Measurements from ENCODE around the gene WNT1.
A peak's percentile ranks its signal among the peaks of the same experiment; 100 is the strongest.

The WNT1 gene

GRCh38 chr12:48966177-48966895 lies 11.8 kb upstream of the WNT1 start:
- no peak overlapping the region for H3K4me3 ChIP-seq (ENCODE audit: low read depth, low read length)
- TF ChIP-seq, protein P1, sequence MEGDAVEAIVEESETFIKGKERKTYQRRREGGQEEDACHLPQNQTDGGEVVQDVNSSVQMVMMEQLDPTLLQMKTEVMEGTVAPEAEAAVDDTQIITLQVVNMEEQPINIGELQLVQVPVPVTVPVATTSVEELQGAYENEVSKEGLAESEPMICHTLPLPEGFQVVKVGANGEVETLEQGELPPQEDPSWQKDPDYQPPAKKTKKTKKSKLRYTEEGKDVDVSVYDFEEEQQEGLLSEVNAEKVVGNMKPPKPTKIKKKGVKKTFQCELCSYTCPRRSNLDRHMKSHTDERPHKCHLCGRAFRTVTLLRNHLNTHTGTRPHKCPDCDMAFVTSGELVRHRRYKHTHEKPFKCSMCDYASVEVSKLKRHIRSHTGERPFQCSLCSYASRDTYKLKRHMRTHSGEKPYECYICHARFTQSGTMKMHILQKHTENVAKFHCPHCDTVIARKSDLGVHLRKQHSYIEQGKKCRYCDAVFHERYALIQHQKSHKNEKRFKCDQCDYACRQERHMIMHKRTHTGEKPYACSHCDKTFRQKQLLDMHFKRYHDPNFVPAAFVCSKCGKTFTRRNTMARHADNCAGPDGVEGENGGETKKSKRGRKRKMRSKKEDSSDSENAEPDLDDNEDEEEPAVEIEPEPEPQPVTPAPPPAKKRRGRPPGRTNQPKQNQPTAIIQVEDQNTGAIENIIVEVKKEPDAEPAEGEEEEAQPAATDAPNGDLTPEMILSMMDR (IDR thresholded peaks at IDR 0.05; ENCODE audit: low read depth, low read length): no peak
- no peak for DNase-seq (ENCODE audit: low read depth, low spot score)
- in situ Hi-C loops (cut with HindIII; ENCODE audit: low sequenced_read_pairs): no loop called here

DNA sequence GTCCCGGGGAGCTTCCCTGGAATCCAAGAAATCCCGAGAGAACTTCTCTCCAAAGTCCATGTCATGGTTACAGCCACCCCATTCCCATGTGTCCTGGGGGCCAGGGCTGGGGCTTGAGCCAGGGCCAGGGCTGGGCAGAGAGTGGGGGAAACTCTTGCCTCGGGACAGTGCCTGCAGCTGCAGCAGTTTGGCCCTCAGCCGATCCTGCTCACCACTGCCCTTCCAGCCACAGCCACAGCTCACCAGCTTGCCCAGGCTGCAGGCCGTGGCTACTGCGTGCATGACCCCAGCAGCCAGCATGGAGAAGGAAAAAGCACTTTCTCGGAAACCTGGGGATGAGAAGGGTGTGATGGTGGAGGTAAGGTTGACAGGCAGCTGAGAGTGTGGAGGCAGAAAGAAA lies 10.1 kb upstream of the WNT1 start:
- in situ Hi-C loops (cut with HindIII; ENCODE audit: low sequenced_read_pairs): no loop called here
- DNase-seq (ENCODE audit: low read depth, low spot score): no peak
- H3K4me3 ChIP-seq (ENCODE audit: low read depth, low read length): no peak overlapping the region
- TF ChIP-seq, protein P1 (IDR thresholded peaks at IDR 0.05; ENCODE audit: low read depth, low read length): no peak

- H3K4me3 ChIP-seq (ENCODE audit: low read depth, low read length): no peak overlapping the region
- TF ChIP-seq, protein P1 (IDR thresholded peaks at IDR 0.05; ENCODE audit: low read depth, low read length): no peak
- in situ Hi-C loops (cut with HindIII; ENCODE audit: low sequenced_read_pairs): no loop called here
- no peak for DNase-seq (ENCODE audit: low read depth, low spot score)
Observed at GRCh38 chr12:48968467-48968866, 9.7 kb upstream of the WNT1 start.

DNA sequence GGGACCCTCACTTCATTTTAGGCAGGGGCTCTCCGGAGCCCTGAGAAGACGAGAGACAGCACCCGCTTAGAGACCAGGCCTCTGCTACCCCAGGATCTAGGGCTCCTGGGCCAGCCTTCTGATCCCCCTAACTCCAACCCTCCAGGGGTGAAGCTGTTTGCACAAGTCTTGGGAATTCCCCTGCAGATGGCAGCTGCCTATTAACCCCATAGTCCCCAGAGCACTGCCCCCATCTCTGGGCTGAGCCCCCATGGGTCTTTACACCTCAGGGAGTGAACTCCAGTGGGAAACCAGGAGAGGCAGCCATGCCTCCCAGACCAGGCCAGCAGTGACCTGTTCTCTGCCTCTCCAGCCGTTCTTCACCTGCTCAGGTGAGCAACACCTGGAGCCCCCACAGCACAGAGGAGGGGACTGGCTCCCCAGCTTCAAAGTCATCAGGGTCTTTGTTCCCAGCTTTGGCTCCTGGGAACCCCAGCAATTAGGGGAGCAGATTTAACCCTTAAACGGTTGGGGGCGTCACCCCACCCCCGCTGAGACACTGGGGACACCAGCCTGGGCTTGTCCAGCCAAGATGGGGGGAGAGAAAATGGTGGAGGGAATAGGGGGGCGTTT lies 8.9 kb upstream of the WNT1 start:
- in situ Hi-C loops (cut with HindIII; ENCODE audit: low sequenced_read_pairs): no loop called here
- TF ChIP-seq, protein P1 (IDR thresholded peaks at IDR 0.05; ENCODE audit: low read depth, low read length): no peak
- no peak for DNase-seq (ENCODE audit: low read depth, low spot score)
- no peak overlapping the region for H3K4me3 ChIP-seq (ENCODE audit: low read depth, low read length)

DNA sequence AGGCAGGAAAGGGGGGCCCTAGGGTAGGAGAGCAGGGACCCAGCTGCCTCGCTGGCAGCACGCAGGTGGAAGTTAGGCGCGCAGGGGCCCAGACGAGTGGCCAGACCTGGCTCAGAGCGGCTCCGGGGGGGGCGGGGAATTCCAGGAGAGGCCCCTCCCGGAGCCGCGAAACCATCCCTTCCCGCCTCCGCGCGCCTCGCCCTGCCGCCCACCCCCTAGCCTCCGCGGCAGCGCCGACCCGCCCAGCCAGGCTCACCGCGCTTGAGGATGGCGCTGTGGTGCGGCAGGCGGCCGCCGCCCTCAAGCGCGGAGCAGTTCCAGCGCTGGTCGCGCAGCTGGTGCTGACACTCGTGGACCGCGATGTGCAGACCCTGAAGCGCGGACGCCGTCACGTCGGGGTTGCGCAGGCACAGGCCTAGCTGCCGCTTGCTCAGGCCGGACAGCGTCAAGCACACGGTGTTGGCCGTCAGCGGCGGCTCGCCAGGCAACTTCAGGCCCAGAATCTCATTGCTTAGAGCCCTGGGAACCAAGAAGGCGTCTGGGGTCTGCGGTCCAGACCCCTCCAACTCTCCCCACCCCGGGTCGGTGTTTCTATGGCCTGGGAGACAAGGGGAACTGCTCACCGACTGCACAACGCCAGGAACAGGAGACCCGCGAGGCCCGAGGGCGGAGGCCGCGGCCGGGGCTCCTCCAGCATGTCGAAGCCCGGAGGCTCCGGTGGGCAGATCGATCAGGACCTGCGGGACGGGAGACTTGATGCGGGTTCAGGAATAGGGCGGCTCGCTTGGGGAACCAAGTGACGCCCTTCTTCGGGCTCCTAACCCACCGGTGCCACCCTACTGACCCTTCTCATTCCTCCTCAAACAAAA lies 8.1 kb upstream of the WNT1 start:
- TF ChIP-seq, protein P1 (IDR thresholded peaks at IDR 0.05; ENCODE audit: low read depth, low read length): peak; percentile 11
- H3K4me3 ChIP-seq (ENCODE audit: low read depth, low read length): no peak overlapping the region
- DNase-seq (ENCODE audit: low read depth, low spot score): no peak
- in situ Hi-C loops (cut with HindIII; ENCODE audit: low sequenced_read_pairs): no loop called here

DNA sequence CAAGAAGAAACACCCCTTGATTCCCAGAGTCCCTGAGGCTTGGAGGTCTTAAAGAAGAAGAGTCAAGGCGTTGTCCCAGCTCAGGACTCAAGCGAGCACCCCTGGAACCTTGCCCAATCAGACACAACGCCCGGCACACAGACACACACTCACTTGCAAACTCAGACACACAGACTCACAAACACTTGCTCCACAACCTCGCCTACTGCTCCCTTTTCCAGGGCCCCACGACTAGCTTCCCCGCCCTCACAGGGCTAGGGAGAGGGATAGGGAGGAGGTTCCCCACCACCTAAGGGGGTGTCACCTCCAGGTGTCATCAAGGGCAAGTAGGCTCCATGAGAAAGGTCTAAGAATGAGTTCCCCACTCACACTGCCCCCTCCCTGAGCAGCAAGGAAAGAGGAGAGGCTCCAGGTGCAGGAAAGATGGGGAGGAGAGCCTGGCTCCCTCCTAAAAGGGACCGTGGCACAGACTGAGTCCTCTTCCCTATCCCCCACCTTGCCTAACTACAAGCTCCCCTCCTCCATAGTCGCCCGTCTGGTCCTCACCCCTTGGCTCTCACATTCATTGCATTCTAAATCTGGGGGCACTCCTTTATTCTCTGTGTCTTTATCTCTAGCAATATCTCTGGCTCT lies 7.3 kb upstream of the WNT1 start:
- TF ChIP-seq, protein P1 (IDR thresholded peaks at IDR 0.05; ENCODE audit: low read depth, low read length): no peak
- DNase-seq (ENCODE audit: low read depth, low spot score): no peak
- in situ Hi-C loops (cut with HindIII; ENCODE audit: low sequenced_read_pairs): no loop called here
- H3K4me3 ChIP-seq (ENCODE audit: low read depth, low read length): no peak overlapping the region
